SH-SY5Y (cell line): ENCODE measurements around the gene MAP2K6.

Source experiments
- GATA2 ChIP-seq: IDR thresholded peaks from 2 replicates; pipeline ENCODE4 v1.6.1; 2011; ENCODE audit warnings: mild to moderate bottlenecking, low read depth, low read length
- GATA3 ChIP-seq: IDR thresholded peaks from 2 replicates; pipeline ENCODE4 v1.6.1; 2011; ENCODE audit warnings: low read depth, mild to moderate bottlenecking, low read length, moderate library complexity

- TF ChIP-seq GATA2 (no peak), GATA3 (no peak)
These were observed 52.6 kb downstream of the MAP2K6 start for GRCh38 chr17:69466905-69467667.
